IPS-15b (cell line): ENCODE measurements around the gene ACSM6.
"Not testable (repeated sequence)": the region's sequence is repeated elsewhere in the genome, so short reads cannot be mapped to it uniquely, and the experiment has no call there.

Experiments
- H3K27me3 ChIP-seq: one replicate; pipeline ENCODE4 v1.6.1; 2013; ENCODE audit warnings: low read length; ENCODE audit not compliant: control insufficient read depth, insufficient read depth
- H3K36me3 ChIP-seq: one replicate; pipeline ENCODE4 v1.6.1; 2013; ENCODE audit warnings: low read length; ENCODE audit not compliant: control insufficient read depth, insufficient read depth
- H3K4me1 ChIP-seq: one replicate; pipeline ENCODE4 v1.6.1; 2013; ENCODE audit warnings: mild to moderate bottlenecking, low read length; ENCODE audit not compliant: control insufficient read depth, insufficient read depth
- H3K4me3 ChIP-seq: one replicate; pipeline ENCODE4 v1.5.1; 2013; ENCODE audit warnings: low read depth, low read length
- H3K9ac ChIP-seq: one replicate; pipeline ENCODE4 v1.6.1; 2013; ENCODE audit warnings: low read depth, mild to moderate bottlenecking, low read length
- H3K9me3 ChIP-seq: one replicate; pipeline ENCODE4 v1.6.1; 2013; ENCODE audit warnings: mild to moderate bottlenecking, low read length; ENCODE audit not compliant: control insufficient read depth, insufficient read depth

ACSM6 gene

GRCh38 chr10:95236068-95236903, 42.2 kb downstream of the ACSM6 start:
- Histone ChIP-seq H3K27me3 (no peaks in the 10 kb centered on the region), H3K9ac (no peak overlapping the region), H3K4me3 (no peak overlapping the region), H3K9me3 (no peaks in the 10 kb centered on the region), H3K4me1 (peaks cover 7% of the 10 kb centered on the region), H3K36me3 (peaks cover 28% of the 10 kb centered on the region)

GRCh38 chr10:95237376-95238170, 43.5 kb downstream of the ACSM6 start:
- Histone ChIP-seq H3K4me3 (no peak overlapping the region), H3K36me3 (peaks cover 40% of the 10 kb centered on the region), H3K27me3 (no peaks in the 10 kb centered on the region), H3K4me1 (no peaks in the 10 kb centered on the region), H3K9ac (no peak overlapping the region), H3K9me3 (no peaks in the 10 kb centered on the region)

- not testable (repeated sequence) for H3K9ac ChIP-seq, H3K9me3 ChIP-seq, H3K4me3 ChIP-seq, H3K27me3 ChIP-seq, H3K4me1 ChIP-seq
- H3K36me3 ChIP-seq, result peaks cover 48% of the 10 kb centered on the region
Observed at GRCh38 chr10:95240096-95240495, 46.1 kb downstream of the ACSM6 start.

GRCh38 chr10:95240811-95241210, 46.8 kb downstream of the ACSM6 start:
- no peak overlapping the region for H3K9ac ChIP-seq
- H3K36me3 ChIP-seq, result peaks cover 55% of the 10 kb centered on the region
- no peak overlapping the region for H3K4me3 ChIP-seq
- H3K27me3 ChIP-seq, result no peaks in the 10 kb centered on the region
- H3K9me3 ChIP-seq, result no peaks in the 10 kb centered on the region
- H3K4me1 ChIP-seq, result no peaks in the 10 kb centered on the region

- H3K9me3 ChIP-seq, result no peaks in the 10 kb centered on the region
- no peak overlapping the region for H3K4me3 ChIP-seq
- H3K27me3 ChIP-seq, result no peaks in the 10 kb centered on the region
- H3K4me1 ChIP-seq, result no peaks in the 10 kb centered on the region
- no peak overlapping the region for H3K9ac ChIP-seq
- peaks cover 58% of the 10 kb centered on the region for H3K36me3 ChIP-seq
Observed at GRCh38 chr10:95241533-95241932, 47.5 kb downstream of the ACSM6 start.

GRCh38 chr10:95242581-95243317, 48.7 kb downstream of the ACSM6 start:
- Histone ChIP-seq H3K4me3 (no peak overlapping the region), H3K9me3 (no peaks in the 10 kb centered on the region), H3K9ac (no peak overlapping the region), H3K4me1 (peaks cover 5% of the 10 kb centered on the region), H3K36me3 (peaks cover 61% of the 10 kb centered on the region), H3K27me3 (no peaks in the 10 kb centered on the region)

- H3K36me3 ChIP-seq, result peaks cover 56% of the 10 kb centered on the region
- no peaks in the 10 kb centered on the region for H3K27me3 ChIP-seq
- H3K4me1 ChIP-seq, result peaks cover 5% of the 10 kb centered on the region
- H3K4me3 ChIP-seq, result no peak overlapping the region
- H3K9ac ChIP-seq, result no peak overlapping the region
- no peaks in the 10 kb centered on the region for H3K9me3 ChIP-seq
Observed at GRCh38 chr10:95243318-95243617, 49.2 kb downstream of the ACSM6 start.

- H3K36me3 ChIP-seq, result peaks cover 52% of the 10 kb centered on the region
- H3K4me1 ChIP-seq, result peaks cover 5% of the 10 kb centered on the region
Observed at GRCh38 chr10:95244152-95244551, 50.1 kb downstream of the ACSM6 start.

GRCh38 chr10:95245425-95246055, 51.5 kb downstream of the ACSM6 start:
- Histone ChIP-seq H3K9me3 (no peaks in the 10 kb centered on the region), H3K9ac (no peak overlapping the region), H3K4me3 (no peak overlapping the region), H3K36me3 (peaks cover 47% of the 10 kb centered on the region), H3K27me3 (no peaks in the 10 kb centered on the region), H3K4me1 (peaks cover 11% of the 10 kb centered on the region)

More at GRCh38 chr10:95244152-95244551, 50.1 kb downstream of the ACSM6 start:
- Histone ChIP-seq H3K9ac (no peak overlapping the region), H3K4me3 (no peak overlapping the region), H3K27me3 (no peaks in the 10 kb centered on the region), H3K9me3 (no peaks in the 10 kb centered on the region)

GRCh38 chr10:95246582-95247051, 52.6 kb downstream of the ACSM6 start:
- Histone ChIP-seq H3K36me3 (peaks cover 36% of the 10 kb centered on the region), H3K4me3 (no peak overlapping the region), H3K9me3 (no peaks in the 10 kb centered on the region), H3K27me3 (no peaks in the 10 kb centered on the region), H3K4me1 (peaks cover 14% of the 10 kb centered on the region), H3K9ac (no peak overlapping the region)

- no peaks in the 10 kb centered on the region for H3K27me3 ChIP-seq
- H3K36me3 ChIP-seq, result peaks cover 29% of the 10 kb centered on the region
- no peak overlapping the region for H3K4me3 ChIP-seq
- no peaks in the 10 kb centered on the region for H3K9me3 ChIP-seq
- no peak overlapping the region for H3K9ac ChIP-seq
- H3K4me1 ChIP-seq, result peaks cover 14% of the 10 kb centered on the region
Observed at GRCh38 chr10:95247200-95247880, 53.3 kb downstream of the ACSM6 start.
